HFF-Myc (cell line): ENCODE measurements around the gene VPS26C.

Experiments used
- DNase-seq: peaks from one replicate; pipeline ENCODE4 v3.0.0-alpha.2; 2011; ENCODE audit warnings: low read depth; ENCODE audit errors: extremely low read depth
- H3K4me3 ChIP-seq: replicated peaks from 2 replicates; pipeline ENCODE4 v1.5.1; 2011; ENCODE audit warnings: low read depth, mild to moderate bottlenecking, control low read depth, low read length
- TF ChIP-seq, protein P1 (sequence below): IDR thresholded peaks from 2 replicates; pipeline ENCODE4 v1.5.1; 2012; ENCODE audit warnings: mild to moderate bottlenecking, low read depth, low read length, control low read depth; ENCODE audit errors: missing control alignments

VPS26C gene

DNA sequence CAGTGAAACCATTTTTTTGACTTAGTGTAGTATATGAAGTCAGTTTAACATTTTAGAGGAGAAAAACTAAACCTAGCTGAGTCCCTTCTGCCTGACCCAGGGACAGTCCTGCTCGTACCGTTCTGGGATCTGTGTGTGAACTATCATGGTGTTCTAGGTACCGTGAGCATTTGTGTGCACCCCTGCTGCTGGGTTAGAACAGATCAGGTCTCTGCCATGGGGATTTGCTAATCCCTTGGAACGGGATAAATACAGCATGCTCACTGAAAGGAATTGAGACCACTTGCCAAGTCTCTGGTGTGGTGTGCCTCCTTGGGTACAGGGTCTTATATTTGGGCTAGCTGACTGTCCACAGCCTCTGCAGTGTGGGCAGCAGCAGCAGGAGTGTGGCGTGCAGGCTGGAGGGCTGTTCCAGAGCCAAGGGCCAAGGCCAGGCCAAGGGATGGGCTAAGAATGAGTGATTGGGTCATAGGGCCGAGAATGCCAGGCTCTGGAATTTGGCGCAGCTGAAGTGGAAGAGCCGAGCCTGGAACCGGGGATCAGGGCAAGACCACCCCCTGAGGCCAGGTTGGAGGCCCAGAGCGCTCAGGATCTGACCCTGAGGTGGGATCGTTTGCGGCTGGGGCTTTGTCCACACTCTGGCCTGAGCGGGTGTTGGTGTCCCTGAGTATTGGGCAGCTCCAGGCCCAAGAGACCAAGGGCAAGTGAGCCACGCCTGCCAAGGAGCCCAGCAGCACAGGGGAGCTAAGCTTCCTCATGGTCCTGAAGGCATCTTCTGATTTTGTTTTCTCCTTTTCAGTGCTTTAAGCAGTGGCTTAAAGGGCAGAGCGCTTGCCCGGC lies 66.3 kb downstream of the VPS26C start:
- DNase-seq = no peak
- no peak overlapping the region for H3K4me3 ChIP-seq
- TF ChIP-seq, protein P1, sequence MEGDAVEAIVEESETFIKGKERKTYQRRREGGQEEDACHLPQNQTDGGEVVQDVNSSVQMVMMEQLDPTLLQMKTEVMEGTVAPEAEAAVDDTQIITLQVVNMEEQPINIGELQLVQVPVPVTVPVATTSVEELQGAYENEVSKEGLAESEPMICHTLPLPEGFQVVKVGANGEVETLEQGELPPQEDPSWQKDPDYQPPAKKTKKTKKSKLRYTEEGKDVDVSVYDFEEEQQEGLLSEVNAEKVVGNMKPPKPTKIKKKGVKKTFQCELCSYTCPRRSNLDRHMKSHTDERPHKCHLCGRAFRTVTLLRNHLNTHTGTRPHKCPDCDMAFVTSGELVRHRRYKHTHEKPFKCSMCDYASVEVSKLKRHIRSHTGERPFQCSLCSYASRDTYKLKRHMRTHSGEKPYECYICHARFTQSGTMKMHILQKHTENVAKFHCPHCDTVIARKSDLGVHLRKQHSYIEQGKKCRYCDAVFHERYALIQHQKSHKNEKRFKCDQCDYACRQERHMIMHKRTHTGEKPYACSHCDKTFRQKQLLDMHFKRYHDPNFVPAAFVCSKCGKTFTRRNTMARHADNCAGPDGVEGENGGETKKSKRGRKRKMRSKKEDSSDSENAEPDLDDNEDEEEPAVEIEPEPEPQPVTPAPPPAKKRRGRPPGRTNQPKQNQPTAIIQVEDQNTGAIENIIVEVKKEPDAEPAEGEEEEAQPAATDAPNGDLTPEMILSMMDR = no peak

DNA sequence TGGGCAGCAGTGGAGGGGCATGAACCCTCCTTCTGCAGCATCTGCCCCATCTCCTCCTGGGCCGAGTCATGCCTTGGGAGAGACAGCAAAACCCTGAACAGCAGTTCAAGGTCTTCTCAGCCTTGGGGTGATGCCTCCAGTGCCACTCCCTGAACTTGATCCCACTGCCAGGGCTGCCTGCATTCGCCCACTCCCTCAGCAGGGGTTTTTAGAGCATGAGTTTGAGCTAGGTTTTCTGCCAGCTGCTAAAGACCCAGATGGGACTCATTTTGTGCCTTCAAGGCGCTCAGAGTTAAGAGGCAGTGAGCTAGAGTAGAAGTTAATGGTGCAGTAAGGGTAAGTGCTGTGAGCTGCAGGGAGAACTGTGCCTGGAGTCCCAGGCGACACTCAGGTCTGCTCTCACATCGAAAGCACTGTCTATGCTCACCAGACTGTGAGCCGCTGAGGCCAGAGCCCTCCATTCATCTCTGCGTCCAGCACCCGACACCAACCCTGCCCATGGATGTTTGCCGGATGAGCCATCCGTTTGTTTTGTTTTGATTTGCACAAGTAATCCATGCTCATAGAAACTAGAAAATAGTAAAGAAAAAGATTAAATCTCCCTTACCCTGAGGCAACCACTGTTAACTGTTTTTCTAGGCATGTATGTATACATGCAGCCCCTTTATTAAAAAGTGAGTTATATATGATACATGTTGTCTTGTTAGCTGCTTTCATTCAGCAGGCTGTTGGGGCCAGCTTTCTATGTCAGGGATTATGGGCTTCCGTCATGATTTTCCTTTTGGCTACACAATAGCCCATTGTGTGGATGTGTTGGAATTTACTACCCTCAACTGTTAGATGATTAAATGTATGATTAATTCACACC lies 67.8 kb downstream of the VPS26C start:
- H3K4me3 ChIP-seq = no peak overlapping the region
- DNase-seq = no peak
- TF ChIP-seq, protein P1 = no peak

DNA sequence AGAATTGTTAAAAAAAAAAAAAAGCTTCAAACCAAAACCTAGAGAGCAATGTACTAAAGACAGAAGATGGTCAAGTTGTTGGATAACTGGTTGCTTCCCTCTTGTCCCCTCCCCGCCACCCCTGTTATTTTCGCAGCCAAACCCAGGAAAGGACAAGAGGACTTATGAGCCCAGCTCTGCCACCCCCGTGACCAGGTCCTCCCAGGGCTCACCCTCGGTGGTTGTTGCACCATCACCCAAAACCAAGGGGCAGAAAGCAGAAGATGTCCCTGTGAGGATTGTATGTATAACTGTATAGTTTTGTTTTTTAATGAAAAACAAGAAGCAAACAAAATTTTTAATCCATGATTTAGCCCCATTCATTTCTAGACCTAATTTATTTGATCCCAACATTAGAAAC lies 69.4 kb downstream of the VPS26C start:
- H3K4me3 ChIP-seq = no peak overlapping the region
- TF ChIP-seq, protein P1 = no peak
- no peak for DNase-seq

DNA sequence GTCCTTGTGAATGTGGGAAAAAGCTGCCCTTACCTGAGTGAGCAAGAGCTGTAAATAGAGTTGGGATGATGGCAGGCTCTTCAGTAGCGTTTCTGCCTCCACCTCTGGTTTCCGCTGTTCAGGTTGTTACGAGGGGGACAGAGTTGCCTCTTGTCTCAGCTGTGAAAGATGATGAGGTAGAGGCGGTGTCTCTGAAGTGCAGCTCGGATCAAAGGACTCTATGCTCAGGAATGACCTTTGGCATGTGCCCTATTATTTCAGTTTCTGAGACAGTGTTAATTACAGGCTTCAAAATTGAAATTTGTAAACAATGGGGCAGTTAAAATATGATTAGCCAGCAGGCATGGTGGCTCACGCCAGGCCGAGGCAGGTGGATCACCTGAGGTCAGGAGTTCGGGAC lies 70.3 kb downstream of the VPS26C start:
- TF ChIP-seq, protein P1 = no peak
- DNase-seq = no peak
- H3K4me3 ChIP-seq = no peak overlapping the region

DNA sequence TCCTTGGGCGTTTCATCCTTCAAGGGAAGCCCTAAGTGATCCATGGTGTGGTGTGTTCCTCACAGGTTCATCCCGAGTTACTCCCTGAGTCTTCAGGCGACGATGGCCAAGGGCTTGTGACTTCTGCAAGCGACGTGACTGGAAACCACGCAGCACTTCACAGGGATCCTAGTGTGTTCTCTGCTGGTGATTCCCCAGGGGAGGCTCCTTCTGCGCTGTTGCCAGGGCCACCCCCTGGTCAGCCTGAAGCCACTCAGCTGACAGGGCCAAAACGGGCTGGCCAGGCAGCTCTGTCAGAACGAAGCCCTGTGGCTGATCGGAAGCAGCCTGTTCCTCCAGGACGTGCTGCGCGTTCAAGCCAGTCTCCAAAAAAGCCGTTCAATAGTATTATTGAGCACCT lies 71.5 kb downstream of the VPS26C start:
- TF ChIP-seq, protein P1 = no peak
- H3K4me3 ChIP-seq = no peak overlapping the region
- no peak for DNase-seq

DNA sequence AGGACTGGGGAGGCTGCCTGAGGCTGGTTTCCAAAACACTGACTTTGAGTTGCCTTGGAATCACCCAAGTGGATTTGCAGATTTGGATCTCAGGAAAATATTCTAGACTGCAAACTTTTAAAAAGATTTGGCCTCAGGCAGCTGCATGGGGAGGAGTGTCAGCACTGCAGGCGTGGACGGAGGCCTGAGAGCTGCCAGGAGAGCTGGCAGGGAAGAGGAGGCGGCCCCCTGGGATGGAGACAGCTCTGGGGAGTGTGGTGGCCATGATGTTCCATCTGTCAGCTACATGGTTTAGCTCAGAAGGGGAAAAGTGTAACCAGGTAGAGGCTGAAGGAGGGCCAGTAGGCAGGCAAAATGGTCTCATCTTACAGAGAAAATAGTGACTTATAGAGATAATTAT lies 72.1 kb downstream of the VPS26C start:
- TF ChIP-seq, protein P1 = no peak
- no peak for DNase-seq
- no peak overlapping the region for H3K4me3 ChIP-seq
